Testis (tissue), 5 donors: ENCODE results near the gene RBX1. TPM values are rescaled to one million over a fixed set of nuclear protein-coding genes. Genes with fewer than 3 reads are reported as not detected.
"Not testable (repeated sequence)": the region's sequence is repeated elsewhere in the genome, so short reads cannot be mapped to it uniquely, and the experiment has no call there.

Source experiments
- DNase-seq: peaks from one replicate; pipeline ENCODE4 v3.0.0-alpha.2; 2019
- H3K27ac ChIP-seq, 2 donors: fragments of 200-600 bp; sonication (generic); one replicate each; pipeline ENCODE4 v1.5.1; 2019
- H3K27me3 ChIP-seq: fragments of 200-600 bp; sonication (generic); one replicate; pipeline ENCODE4 v1.5.1; 2019
- H3K36me3 ChIP-seq: fragments of 200-600 bp; sonication (generic); one replicate; pipeline ENCODE4 v1.5.1; 2017; ENCODE audit warnings: low read depth; ENCODE audit errors: missing control alignments
- H3K4me1 ChIP-seq: fragments of 200-600 bp; sonication (generic); one replicate; pipeline ENCODE4 v1.5.1; 2019
- H3K4me3 ChIP-seq, 2 donors: fragments of 200-600 bp; sonication (generic); one replicate each; pipeline ENCODE4 v1.5.1; 2017 to 2019
- H3K9me3 ChIP-seq: fragments of 200-600 bp; sonication (generic); one replicate; pipeline ENCODE4 v1.5.1; 2017
- CTCF ChIP-seq, 3 experiments: fragments of 450-650 bp in 2 of 3; fragments of 200-600 bp in 1 of 3; sonication (generic) in 1 of 3; IDR thresholded peaks; one replicate each; pipeline ENCODE4 v1.5.1; 2016 to 2019; ENCODE audit warnings: antibody characterized with exemption in 3 of 3, mild to moderate bottlenecking in 2 of 3, moderate library complexity in 1 of 3
- POLR2A ChIP-seq: fragments of 450-650 bp; IDR thresholded peaks from one replicate; pipeline ENCODE4 v1.6.1; 2017; ENCODE audit warnings: antibody characterized with exemption, mild to moderate bottlenecking, moderate library complexity
- WGBS, 2 donors: methylation state at CpG; one replicate each; pipeline ENCODE4 v1.1.5; 2018; 5-methylcytosine and 5-hydroxymethylcytosine counted together
- intact Hi-C: fragments of 100-400 bp; cut with DNase I; formaldehyde crosslinking; loops from one replicate; pipeline ENCODE4 v1.15.1; 2023; ENCODE audit warnings: low total_unique reads
- long read RNA-seq, 2 donors: transcript quantifications; one replicate each; lab custom pipeline, GENCODE V29; 2026
- polyA plus RNA-seq: library from polyadenylated mRNA; stranded (reverse); fragments of 350-450 nt; fragmentation: Illumina TruSeq; extraction: RNeasy Lipid Tissue Mini Kit (QIAGEN cat#74804); gene quantifications from one replicate; pipeline ENCODE4 v1.2.3, GENCODE V29; 2014; ENCODE audit warnings: low read depth, low replicate concordance; ENCODE audit not compliant: insufficient read depth
- total RNA-seq, 2 donors: library from RNA; depleted of rRNA; stranded (reverse); fragments of >200 nt; gene quantifications; one replicate each; pipeline ENCODE4 v1.2.3, GENCODE V29; 2016

RBX1 gene
- 10 to 100 TPM; 45.2 to 47.1 TPM for total RNA-seq
- polyA plus RNA-seq, result 44.3 TPM
- long read RNA-seq, donor 1, transcript RBX1-201 (5 exons, 1,188 nt), result major isoform, 115 of 147 reads
- long read RNA-seq, donor 1, transcript RBX1-202 (2 exons, 1,871 nt), result minor isoform, 5 of 147 reads
- long read RNA-seq, donor 1, partial matches to known transcripts, result 27 of 147 reads
- long read RNA-seq, donor 1, other reads (novel, unspliced or antisense), result 0 of 147 reads
- long read RNA-seq, donor 2, transcript RBX1-202 (2 exons, 1,871 nt), result minor isoform, 8 of 103 reads
- long read RNA-seq, donor 2, transcript RBX1-201 (5 exons, 1,188 nt), result major isoform, 95 of 103 reads
- long read RNA-seq, donor 2, partial matches to known transcripts, result 0 of 103 reads
- long read RNA-seq, donor 2, other reads (novel, unspliced or antisense), result 0 of 103 reads

GRCh38 chr22:40950962-40951794 lies at the start of gene RBX1:
Gene RBX1 (plus strand): TSS chr22:40951378. CDS start chr22:40951399, 21 bp downstream.
- intact Hi-C loops, result loop anchor here (2.0 kb wide), 1 partner anchor 142 kb away; the partner anchor contains the start of gene EP300

GRCh38 chr22:40904101-40904500 lies 47.1 kb upstream of the RBX1 start:
- H3K36me3 ChIP-seq, result no peaks in the 10 kb centered on the region
- intact Hi-C loops, result no loop called here
- WGBS, 2 donors, result 93 to 100% methylated on average over 1 of the region's 1 CpG
- no peaks in the 10 kb centered on the region for H3K9me3 ChIP-seq
- no peak for DNase-seq
- TF ChIP-seq CTCF (IDR thresholded peaks at IDR 0.05) (no peak), POLR2A (no peak)
- H3K27me3 ChIP-seq, result no peaks in the 10 kb centered on the region
- H3K4me1 ChIP-seq, result no peaks in the 10 kb centered on the region
- H3K27ac ChIP-seq, result no peak overlapping the region
- H3K4me3 ChIP-seq, result no peak overlapping the region

More at GRCh38 chr22:40950962-40951794, at the start of gene RBX1:
- Histone ChIP-seq H3K4me3 (peak within 1 kb of the TSS; percentile 87 to 89), H3K36me3 (no peaks in the 10 kb centered on the region), H3K27me3 (no peaks in the 10 kb centered on the region), H3K4me1 (peaks cover 12% of the 10 kb centered on the region), H3K9me3 (no peaks in the 10 kb centered on the region), H3K27ac (peak within 1 kb of the TSS; percentile 95 to 97)
- TF ChIP-seq POLR2A (peak; percentile 51), CTCF (IDR thresholded peaks at IDR 0.05) (peak in 1 of 3 experiments; percentile 14)
- WGBS, 2 donors, result 0% methylated on average over 15 to 80 of the region's 86 CpGs
- peak; percentile 100 for DNase-seq

GRCh38 chr22:40908895-40909294 lies 42.3 kb upstream of the RBX1 start:
- DNase-seq, result no peak
- intact Hi-C loops, result no loop called here
- Histone ChIP-seq H3K36me3 (no peaks in the 10 kb centered on the region), H3K27ac (no peak overlapping the region), H3K27me3 (no peaks in the 10 kb centered on the region), H3K9me3 (no peaks in the 10 kb centered on the region), H3K4me3 (no peak overlapping the region), H3K4me1 (no peaks in the 10 kb centered on the region)
- TF ChIP-seq CTCF (IDR thresholded peaks at IDR 0.05) (no peak), POLR2A (no peak)
- 93 to 95% methylated on average over 6 of the region's 6 CpGs for WGBS, 2 donors

- WGBS, 2 donors, result 88 to 94% methylated on average over 3 of the region's 3 CpGs
- Histone ChIP-seq H3K36me3 (no peaks in the 10 kb centered on the region), H3K27ac (no peak overlapping the region)
Observed at GRCh38 chr22:40911772-40912171, 39.4 kb upstream of the RBX1 start.

GRCh38 chr22:40912987-40913386 lies 38.2 kb upstream of the RBX1 start:
- H3K27me3 ChIP-seq, H3K27ac ChIP-seq, DNase-seq, H3K36me3 ChIP-seq, H3K4me1 ChIP-seq, H3K4me3 ChIP-seq, intact Hi-C loops, H3K9me3 ChIP-seq: not testable (repeated sequence)
- WGBS, 2 donors, result 90 to 94% methylated on average over 6 of the region's 6 CpGs

More at GRCh38 chr22:40911772-40912171, 39.4 kb upstream of the RBX1 start:
- Histone ChIP-seq H3K4me3 (no peak overlapping the region), H3K4me1 (no peaks in the 10 kb centered on the region), H3K9me3 (no peaks in the 10 kb centered on the region), H3K27me3 (no peaks in the 10 kb centered on the region)
- TF ChIP-seq POLR2A (no peak), CTCF (IDR thresholded peaks at IDR 0.05) (no peak)
- intact Hi-C loops, result no loop called here
- no peak for DNase-seq
